MM.1S (cell line): ENCODE measurements around the gene DNMT3A.

Experiments
- DNase-seq: peaks from one replicate; pipeline ENCODE4 v3.0.0-alpha.2; 2015
- H2AFZ ChIP-seq: fragments of 300-600 bp; sonication (generic); 2 replicates; pipeline ENCODE4 v1.6.0; 2016; ENCODE audit warnings: antibody characterized with exemption, low read length
- H3F3A ChIP-seq: fragments of 300-600 bp; sonication (generic); 2 replicates; pipeline ENCODE4 v1.6.1; 2016; ENCODE audit warnings: mild to moderate bottlenecking, antibody characterized with exemption, low read length, moderate library complexity, mixed read lengths; ENCODE audit not compliant: insufficient read depth
- H3K27ac ChIP-seq: fragments of 300-600 bp; sonication (generic); 2 replicates; pipeline ENCODE4 v1.5.1; 2016; ENCODE audit warnings: mild to moderate bottlenecking, low read length
- H3K27me3 ChIP-seq: fragments of 300-600 bp; sonication (generic); replicated peaks from 2 replicates; pipeline ENCODE4 v1.6.0; 2016; ENCODE audit warnings: low read length; ENCODE audit not compliant: insufficient read depth
- H3K36me3 ChIP-seq: fragments of 300-600 bp; sonication (generic); replicated peaks from 2 replicates; pipeline ENCODE4 v1.6.1; 2016; ENCODE audit warnings: mild to moderate bottlenecking, low read length, mixed read lengths; ENCODE audit not compliant: insufficient read depth
- H3K4me1 ChIP-seq: fragments of 300-600 bp; sonication (generic); 2 replicates; pipeline ENCODE4 v1.6.1; 2016; ENCODE audit warnings: low read length, mixed read lengths
- H3K4me2 ChIP-seq: fragments of 300-600 bp; sonication (generic); 2 replicates; pipeline ENCODE4 v1.6.0; 2016; ENCODE audit warnings: low read depth, low read length
- H3K4me3 ChIP-seq: fragments of 300-600 bp; sonication (generic); 2 replicates; pipeline ENCODE4 v1.5.1; 2016; ENCODE audit warnings: low read length, mixed read lengths
- H3K79me2 ChIP-seq: fragments of 300-600 bp; sonication (generic); 2 replicates; pipeline ENCODE4 v1.6.1; 2016; ENCODE audit warnings: mixed run types, low read length, mixed read lengths
- H3K9ac ChIP-seq: fragments of 300-600 bp; sonication (generic); 2 replicates; pipeline ENCODE4 v1.6.1; 2016; ENCODE audit warnings: low read length, mixed read lengths
- H3K9me2 ChIP-seq: fragments of 300-600 bp; sonication (generic); replicated peaks from 2 replicates; pipeline ENCODE4 v1.6.1; 2016; ENCODE audit warnings: mild to moderate bottlenecking, low read length, mixed read lengths; ENCODE audit not compliant: insufficient read depth
- H3K9me3 ChIP-seq: fragments of 300-600 bp; sonication (generic); replicated peaks from 2 replicates; pipeline ENCODE4 v1.6.1; 2016; ENCODE audit warnings: mild to moderate bottlenecking, low read length, mixed read lengths; ENCODE audit not compliant: insufficient read depth
- H4K20me1 ChIP-seq: fragments of 300-600 bp; sonication (generic); 2 replicates; pipeline ENCODE4 v1.6.1; 2016; ENCODE audit warnings: mild to moderate bottlenecking, low read length, moderate library complexity, mixed read lengths; ENCODE audit not compliant: insufficient read depth
- EZH2 ChIP-seq: fragments of 300-600 bp; sonication (generic); optimal IDR thresholded peaks from 2 replicates; pipeline ENCODE3; 2017; ENCODE audit warnings: low read depth, mild to moderate bottlenecking, antibody characterized with exemption, low read length, mixed read lengths
- EZH2phosphoT487 ChIP-seq: fragments of 300-600 bp; sonication (generic); IDR thresholded peaks from 2 replicates; pipeline ENCODE4 v1.6.1; 2018; ENCODE audit warnings: antibody characterized with exemption, low read length
- TF ChIP-seq, protein P1 (sequence below): fragments of 300-600 bp; sonication (generic); IDR thresholded peaks from 2 replicates; pipeline ENCODE4 v1.5.1; 2016; ENCODE audit warnings: antibody characterized with exemption, low read length, mixed read lengths

The DNMT3A gene

DNA sequence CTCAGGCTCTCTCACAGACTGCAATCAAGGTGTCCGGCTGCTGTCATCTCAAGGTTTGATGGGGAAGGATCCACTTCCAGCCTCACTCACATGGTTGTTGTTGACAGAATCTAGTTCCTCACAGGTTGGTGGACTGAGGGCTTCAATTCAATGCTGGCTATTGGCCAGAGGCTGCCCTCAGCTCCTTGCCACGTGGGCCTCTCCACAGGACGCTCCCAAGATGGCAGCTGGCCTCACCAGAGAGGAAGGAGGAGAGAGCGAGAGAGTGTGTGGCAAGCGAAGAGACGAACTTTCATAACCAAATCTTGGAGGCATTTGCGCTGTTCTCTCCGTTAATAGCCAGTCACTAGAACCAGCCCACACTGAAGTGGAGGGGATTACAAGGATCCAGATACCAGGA lies 13.5 kb upstream of the DNMT3A start:
- no peak overlapping the region for H2AFZ ChIP-seq
- no peak for DNase-seq
- H3K27ac ChIP-seq = no peak overlapping the region
- H3K27me3 ChIP-seq = no peaks in the 10 kb centered on the region; the same call in 1 of the 2 replicates
- TF ChIP-seq, protein P1, sequence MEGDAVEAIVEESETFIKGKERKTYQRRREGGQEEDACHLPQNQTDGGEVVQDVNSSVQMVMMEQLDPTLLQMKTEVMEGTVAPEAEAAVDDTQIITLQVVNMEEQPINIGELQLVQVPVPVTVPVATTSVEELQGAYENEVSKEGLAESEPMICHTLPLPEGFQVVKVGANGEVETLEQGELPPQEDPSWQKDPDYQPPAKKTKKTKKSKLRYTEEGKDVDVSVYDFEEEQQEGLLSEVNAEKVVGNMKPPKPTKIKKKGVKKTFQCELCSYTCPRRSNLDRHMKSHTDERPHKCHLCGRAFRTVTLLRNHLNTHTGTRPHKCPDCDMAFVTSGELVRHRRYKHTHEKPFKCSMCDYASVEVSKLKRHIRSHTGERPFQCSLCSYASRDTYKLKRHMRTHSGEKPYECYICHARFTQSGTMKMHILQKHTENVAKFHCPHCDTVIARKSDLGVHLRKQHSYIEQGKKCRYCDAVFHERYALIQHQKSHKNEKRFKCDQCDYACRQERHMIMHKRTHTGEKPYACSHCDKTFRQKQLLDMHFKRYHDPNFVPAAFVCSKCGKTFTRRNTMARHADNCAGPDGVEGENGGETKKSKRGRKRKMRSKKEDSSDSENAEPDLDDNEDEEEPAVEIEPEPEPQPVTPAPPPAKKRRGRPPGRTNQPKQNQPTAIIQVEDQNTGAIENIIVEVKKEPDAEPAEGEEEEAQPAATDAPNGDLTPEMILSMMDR = no peak
- TF ChIP-seq EZH2phosphoT487 (no peak), EZH2 (no peak)
- no peak overlapping the region for H3K9ac ChIP-seq
- H3K4me2 ChIP-seq = no peak overlapping the region
- no peaks in the 10 kb centered on the region for H3K36me3 ChIP-seq
- peaks cover 10% of the 10 kb centered on the region for H3K4me1 ChIP-seq
- H3K79me2 ChIP-seq = no peaks in the 10 kb centered on the region
- no peak overlapping the region for H3K4me3 ChIP-seq
- no peaks in the 10 kb centered on the region for H3K9me2 ChIP-seq
- no peaks in the 10 kb centered on the region for H3K9me3 ChIP-seq
- no peaks in the 10 kb centered on the region for H3F3A ChIP-seq
- H4K20me1 ChIP-seq = no peaks in the 10 kb centered on the region

DNA sequence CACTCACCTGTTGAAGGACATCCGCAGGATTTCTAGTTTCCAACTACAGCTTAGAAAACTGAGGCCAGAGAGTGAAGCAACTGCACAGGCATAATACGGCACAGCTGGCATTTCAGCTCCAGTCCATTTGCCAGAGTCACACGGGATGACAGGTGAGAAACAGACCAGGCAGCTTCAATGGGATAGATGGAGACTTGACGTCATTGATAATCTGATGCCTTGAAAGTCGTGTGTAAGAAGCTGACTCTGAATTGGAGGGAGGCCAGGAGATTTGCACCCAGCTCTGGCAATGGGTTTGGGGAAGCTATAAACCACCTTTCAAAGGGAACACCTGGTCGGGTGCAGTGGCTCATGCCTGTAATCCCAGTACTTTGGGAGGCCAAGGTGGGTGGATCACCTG lies 12.4 kb upstream of the DNMT3A start:
- TF ChIP-seq EZH2phosphoT487 (no peak), EZH2 (no peak)
- TF ChIP-seq, protein P1 = no peak
- H3F3A ChIP-seq = no peaks in the 10 kb centered on the region
- H3K4me3 ChIP-seq = no peak overlapping the region
- peaks cover 10% of the 10 kb centered on the region for H3K4me1 ChIP-seq
- H3K9me2 ChIP-seq = no peaks in the 10 kb centered on the region
- no peak overlapping the region for H3K9ac ChIP-seq
- no peak overlapping the region for H3K4me2 ChIP-seq
- no peak overlapping the region for H2AFZ ChIP-seq
- H3K9me3 ChIP-seq = no peaks in the 10 kb centered on the region
- no peaks in the 10 kb centered on the region for H3K79me2 ChIP-seq
- no peak for DNase-seq
- no peaks in the 10 kb centered on the region for H4K20me1 ChIP-seq
- H3K36me3 ChIP-seq = no peaks in the 10 kb centered on the region
- H3K27ac ChIP-seq = no peak overlapping the region
- H3K27me3 ChIP-seq = no peaks in the 10 kb centered on the region; the same call in 1 of the 2 replicates

DNA sequence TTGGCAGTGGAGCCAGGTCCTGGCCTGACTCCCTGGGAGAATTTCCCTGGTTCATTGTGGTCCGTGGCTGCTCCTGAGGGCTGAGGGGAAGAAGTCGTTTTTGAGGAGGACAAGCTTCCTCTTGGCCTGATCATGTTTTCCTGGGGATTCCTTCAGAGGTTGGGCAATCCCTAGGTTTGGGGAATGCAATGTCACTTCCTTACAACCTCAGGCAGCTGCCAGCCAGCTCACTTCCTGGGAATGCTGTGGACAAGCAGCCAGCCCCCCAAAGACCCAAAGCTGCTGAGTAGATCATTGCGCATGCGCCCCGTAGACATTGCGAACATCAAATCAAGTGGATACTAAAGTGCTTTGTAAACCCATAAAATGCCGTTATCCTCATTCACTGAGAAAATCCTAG lies 7.7 kb upstream of the DNMT3A start:
- Histone ChIP-seq H3K9me2 (no peaks in the 10 kb centered on the region), H3K9ac (no peak overlapping the region), H3F3A (no peaks in the 10 kb centered on the region), H3K4me2 (no peak overlapping the region), H4K20me1 (no peaks in the 10 kb centered on the region), H3K27ac (no peak overlapping the region), H2AFZ (no peak overlapping the region), H3K79me2 (no peaks in the 10 kb centered on the region), H3K4me3 (no peak overlapping the region), H3K36me3 (no peaks in the 10 kb centered on the region), H3K27me3 (no peaks in the 10 kb centered on the region; the same call in 1 of the 2 replicates), H3K9me3 (no peaks in the 10 kb centered on the region), H3K4me1 (peaks cover 10% of the 10 kb centered on the region)
- no peak for DNase-seq
- TF ChIP-seq EZH2 (no peak), EZH2phosphoT487 (no peak)
- TF ChIP-seq, protein P1 = no peak

DNA sequence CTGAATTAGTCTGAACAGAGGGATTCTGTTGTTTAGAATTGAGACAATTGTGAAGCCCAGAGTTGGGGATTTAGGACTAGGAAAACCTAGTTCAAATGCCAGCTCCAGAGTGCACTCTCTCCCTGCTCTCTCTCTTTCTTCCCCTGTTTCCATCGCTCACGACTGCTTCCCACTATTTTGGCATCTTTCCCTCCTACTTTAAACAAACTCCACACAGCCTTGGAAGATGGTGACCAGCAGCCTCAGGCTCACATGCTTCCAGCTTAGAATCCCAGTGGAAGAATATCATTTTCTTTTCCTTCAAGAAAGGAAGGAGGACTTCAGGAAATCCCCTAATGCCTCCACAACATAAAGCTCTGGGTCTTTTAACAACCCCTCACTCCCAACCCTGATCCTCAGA lies 6.1 kb upstream of the DNMT3A start:
- H3K9me3 ChIP-seq = no peaks in the 10 kb centered on the region
- no peaks in the 10 kb centered on the region for H3K9me2 ChIP-seq
- H3K36me3 ChIP-seq = no peaks in the 10 kb centered on the region
- H3K4me3 ChIP-seq = no peak overlapping the region
- H3K27ac ChIP-seq = no peak overlapping the region
- no peak overlapping the region for H3K9ac ChIP-seq
- DNase-seq = no peak
- no peak overlapping the region for H3K4me2 ChIP-seq
- H3K27me3 ChIP-seq = no peaks in the 10 kb centered on the region
- H3K79me2 ChIP-seq = no peaks in the 10 kb centered on the region
- H2AFZ ChIP-seq = no peak overlapping the region
- H3F3A ChIP-seq = no peaks in the 10 kb centered on the region
- no peaks in the 10 kb centered on the region for H4K20me1 ChIP-seq
- peaks cover 9% of the 10 kb centered on the region for H3K4me1 ChIP-seq
- TF ChIP-seq, protein P1 = no peak
- TF ChIP-seq EZH2phosphoT487 (no peak), EZH2 (no peak)
